H9 (cell line): Measurements from ENCODE around the gene NOS1AP. TPM values are rescaled to one million over a fixed set of nuclear protein-coding genes. Genes with fewer than 3 reads are reported as not detected.

Experiments
- DNase-seq: peaks from one replicate; pipeline ENCODE4 v3.0.0-alpha.2; 2017
- H2AFZ ChIP-seq: one replicate; pipeline ENCODE4 v1.6.1; 2013; ENCODE audit warnings: mild to moderate bottlenecking, low read length, control low read depth, moderate library complexity
- H2AK5ac ChIP-seq: 2 replicates; pipeline ENCODE4 v1.6.1; 2013; ENCODE audit warnings: low read length, control low read depth, mixed read lengths; ENCODE audit not compliant: insufficient read length
- H2BK120ac ChIP-seq: one replicate; pipeline ENCODE4 v1.6.1; 2013; ENCODE audit warnings: low read depth, mild to moderate bottlenecking, low read length, control low read depth, inconsistent platforms; ENCODE audit not compliant: poor library complexity, severe bottlenecking
- H2BK12ac ChIP-seq: 2 replicates; pipeline ENCODE4 v1.6.1; 2013; ENCODE audit warnings: low read length, control low read depth, mixed read lengths, low read depth; ENCODE audit not compliant: insufficient read length
- H2BK15ac ChIP-seq: 2 replicates; pipeline ENCODE4 v1.6.1; 2013; ENCODE audit warnings: low read depth, low read length, control low read depth
- H2BK20ac ChIP-seq: one replicate; pipeline ENCODE4 v1.6.1; 2013; ENCODE audit warnings: low read depth, mild to moderate bottlenecking, low read length, control low read depth, inconsistent platforms; ENCODE audit not compliant: poor library complexity, severe bottlenecking
- H2BK5ac ChIP-seq: 2 replicates; pipeline ENCODE4 v1.6.1; 2013; ENCODE audit warnings: low read length, control low read depth, mixed read lengths; ENCODE audit not compliant: insufficient read length
- H3K14ac ChIP-seq: 2 replicates; pipeline ENCODE4 v1.6.1; 2013; ENCODE audit warnings: low read length, control low read depth; ENCODE audit not compliant: insufficient read depth
- H3K18ac ChIP-seq: 2 replicates; pipeline ENCODE4 v1.6.1; 2013; ENCODE audit warnings: low read depth, mild to moderate bottlenecking, mixed read lengths, low read length, control low read depth; ENCODE audit not compliant: insufficient read length
- H3K23ac ChIP-seq: 2 replicates; pipeline ENCODE4 v1.6.1; 2013; ENCODE audit warnings: low read length, control low read depth, mixed read lengths, low read depth; ENCODE audit not compliant: insufficient read length
- H3K23me2 ChIP-seq: 2 replicates; pipeline ENCODE4 v1.6.1; 2013; ENCODE audit warnings: low read depth, mild to moderate bottlenecking, mixed read lengths, low read length, control low read depth; ENCODE audit not compliant: insufficient read length, poor library complexity, severe bottlenecking
- H3K27ac ChIP-seq: 2 replicates; pipeline ENCODE4 v1.5.1; 2013; ENCODE audit warnings: low read length, control low read depth, mixed read lengths, low read depth; ENCODE audit not compliant: insufficient read length
- H3K27me3 ChIP-seq: 2 replicates; pipeline ENCODE4 v1.6.1; 2013; ENCODE audit warnings: low read length, control low read depth, inconsistent platforms; ENCODE audit not compliant: insufficient read depth
- H3K4ac ChIP-seq: 2 replicates; pipeline ENCODE4 v1.6.1; 2013; ENCODE audit warnings: low read depth, mild to moderate bottlenecking, control low read depth, inconsistent platforms, low read length, moderate library complexity
- H3K4me1 ChIP-seq: 2 replicates; pipeline ENCODE4 v1.6.1; 2013; ENCODE audit warnings: low read length, control low read depth, inconsistent platforms; ENCODE audit not compliant: insufficient read depth
- H3K4me2 ChIP-seq: 2 replicates; pipeline ENCODE4 v1.6.1; 2013; ENCODE audit warnings: low read length, control low read depth, mixed read lengths; ENCODE audit not compliant: insufficient read length, insufficient read depth
- H3K56ac ChIP-seq: 2 replicates; pipeline ENCODE4 v1.6.1; 2013; ENCODE audit warnings: low read depth, mild to moderate bottlenecking, mixed read lengths, low read length, control low read depth; ENCODE audit not compliant: insufficient read length
- H3K79me1 ChIP-seq: 2 replicates; pipeline ENCODE4 v1.6.1; 2013; ENCODE audit warnings: low read depth, mild to moderate bottlenecking, moderate library complexity, low read length, control low read depth, inconsistent platforms; ENCODE audit not compliant: insufficient read depth, poor library complexity, severe bottlenecking
- H3K79me2 ChIP-seq: 2 replicates; pipeline ENCODE4 v1.6.1; 2013; ENCODE audit warnings: low read length, control low read depth, inconsistent platforms; ENCODE audit not compliant: insufficient read depth
- H3K9ac ChIP-seq: 2 replicates; pipeline ENCODE4 v1.6.1; 2013; ENCODE audit warnings: low read length, control low read depth, mixed read lengths; ENCODE audit not compliant: insufficient read length; ENCODE audit errors: extremely low read depth
- H3K9me3 ChIP-seq: one replicate; pipeline ENCODE4 v1.6.1; 2013; ENCODE audit warnings: low read depth, low read length, inconsistent platforms; ENCODE audit not compliant: control insufficient read depth
- H3T11ph ChIP-seq: one replicate; pipeline ENCODE4 v1.6.1; 2013; ENCODE audit warnings: mild to moderate bottlenecking, low read length, control low read depth, inconsistent platforms
- H4K20me1 ChIP-seq: one replicate; pipeline ENCODE4 v1.6.1; 2013; ENCODE audit not compliant: control insufficient read depth, insufficient read length, insufficient read depth
- H4K5ac ChIP-seq: 2 replicates; pipeline ENCODE4 v1.6.1; 2013; ENCODE audit warnings: low read depth, mild to moderate bottlenecking, mixed read lengths, low read length, control low read depth; ENCODE audit not compliant: insufficient read length
- H4K8ac ChIP-seq: replicated peaks from 2 replicates; pipeline ENCODE4 v1.6.1; 2013; ENCODE audit warnings: low read length, control low read depth, mixed read lengths, low read depth; ENCODE audit not compliant: insufficient read length
- H4K91ac ChIP-seq: 2 replicates; pipeline ENCODE4 v1.6.1; 2013; ENCODE audit warnings: low read depth, mild to moderate bottlenecking, moderate library complexity, mixed read lengths, low read length, control low read depth; ENCODE audit not compliant: insufficient read length
- H3K27ac Mint-ChIP-seq, 3 experiments: 2 replicates in 2 of 3; 3 replicates in 1 of 3; pipeline ENCODE4 v1.8.0; 2020 to 2021; ENCODE audit warnings: mixed read lengths in 3 of 3, mild to moderate bottlenecking in 1 of 3, moderate library complexity in 1 of 3
- H3K27me3 Mint-ChIP-seq: 2 replicates; pipeline ENCODE4 v1.8.0; 2021; ENCODE audit warnings: low read depth, mild to moderate bottlenecking, moderate library complexity, mixed read lengths
- H3K36me3 Mint-ChIP-seq, 3 experiments: 2 replicates in 2 of 3; 3 replicates in 1 of 3; pipeline ENCODE4 v1.8.0; 2020 to 2021; ENCODE audit warnings: low read depth in 3 of 3, mixed read lengths in 3 of 3; ENCODE audit not compliant: insufficient read depth in 1 of 3
- H3K4me1 Mint-ChIP-seq, 2 experiments: 2 replicates each; pipeline ENCODE4 v1.8.0; 2020; ENCODE audit warnings: mixed read lengths in 2 of 2
- H3K4me3 Mint-ChIP-seq, 2 experiments: 2 replicates in 1 of 2; 3 replicates in 1 of 2; pipeline ENCODE4 v1.8.0; 2020 to 2021; ENCODE audit warnings: mild to moderate bottlenecking in 2 of 2, mixed read lengths in 2 of 2, moderate library complexity in 1 of 2
- H3K9me3 Mint-ChIP-seq, 2 experiments: 2 replicates in 1 of 2; 3 replicates in 1 of 2; pipeline ENCODE4 v1.8.0; 2020; ENCODE audit warnings: mild to moderate bottlenecking in 2 of 2, mixed read lengths in 2 of 2, moderate library complexity in 1 of 2
- WGBS: extraction: QIAGEN DNeasy Blood & Tissue Kit; methylation state at CpG from one replicate; pipeline ENCODE4 v1.1.7; 2013; ENCODE audit warnings: missing lambda C conversion rate, low lambda C conversion rate, mixed read lengths; ENCODE audit not compliant: insufficient read length; ENCODE audit errors: extremely low coverage; 5-methylcytosine and 5-hydroxymethylcytosine counted together
- total RNA-seq: library from RNA; stranded (reverse); gene quantifications from 2 replicates; pipeline ENCODE4 v1.2.1, GENCODE V29; 2021
- TF ChIP-seq, protein P1 (sequence below): fragments of 200-600 bp; sonication (generic); conservative IDR thresholded peaks from 3 replicates; pipeline ENCODE4 v1.8.0; 2021; ENCODE audit warnings: antibody characterized with exemption, mild to moderate bottlenecking

Gene NOS1AP
- total RNA-seq, 1 experiment from 2014 or later, result 8.4 TPM

GRCh38 chr1:162370161-162370560 lies 300.7 kb downstream of the NOS1AP start:
- no peak overlapping the region for H3K4me3 Mint-ChIP-seq
- Histone ChIP-seq H3T11ph (no peak overlapping the region), H2BK15ac (no peak overlapping the region), H2BK5ac (no peak overlapping the region), H3K79me1 (no peaks in the 10 kb centered on the region), H3K14ac (no peak overlapping the region), H3K4me2 (no peak overlapping the region), H3K79me2 (no peaks in the 10 kb centered on the region), H3K4me1 (no peaks in the 10 kb centered on the region), H3K23me2 (no peaks in the 10 kb centered on the region), H2AFZ (no peak overlapping the region), H3K23ac (no peak overlapping the region), H4K5ac (no peak overlapping the region), H3K18ac (no peak overlapping the region), H3K4ac (no peak overlapping the region), H4K20me1 (no peaks in the 10 kb centered on the region), H2AK5ac (no peak overlapping the region), H2BK12ac (no peak overlapping the region), H4K91ac (no peak overlapping the region), H3K27me3 (no peaks in the 10 kb centered on the region), H3K56ac (no peak overlapping the region), H2BK120ac (no peak overlapping the region), H3K9me3 (no peaks in the 10 kb centered on the region), H3K27ac (no peak overlapping the region), H2BK20ac (no peak overlapping the region), H3K9ac (no peak overlapping the region), H4K8ac (no peak overlapping the region)
- no CpG with 5 or more reads among the region's 1 CpG for WGBS
- no peaks in the 10 kb centered on the region for H3K27me3 Mint-ChIP-seq
- no peak overlapping the region for H3K27ac Mint-ChIP-seq
- TF ChIP-seq, protein P1, sequence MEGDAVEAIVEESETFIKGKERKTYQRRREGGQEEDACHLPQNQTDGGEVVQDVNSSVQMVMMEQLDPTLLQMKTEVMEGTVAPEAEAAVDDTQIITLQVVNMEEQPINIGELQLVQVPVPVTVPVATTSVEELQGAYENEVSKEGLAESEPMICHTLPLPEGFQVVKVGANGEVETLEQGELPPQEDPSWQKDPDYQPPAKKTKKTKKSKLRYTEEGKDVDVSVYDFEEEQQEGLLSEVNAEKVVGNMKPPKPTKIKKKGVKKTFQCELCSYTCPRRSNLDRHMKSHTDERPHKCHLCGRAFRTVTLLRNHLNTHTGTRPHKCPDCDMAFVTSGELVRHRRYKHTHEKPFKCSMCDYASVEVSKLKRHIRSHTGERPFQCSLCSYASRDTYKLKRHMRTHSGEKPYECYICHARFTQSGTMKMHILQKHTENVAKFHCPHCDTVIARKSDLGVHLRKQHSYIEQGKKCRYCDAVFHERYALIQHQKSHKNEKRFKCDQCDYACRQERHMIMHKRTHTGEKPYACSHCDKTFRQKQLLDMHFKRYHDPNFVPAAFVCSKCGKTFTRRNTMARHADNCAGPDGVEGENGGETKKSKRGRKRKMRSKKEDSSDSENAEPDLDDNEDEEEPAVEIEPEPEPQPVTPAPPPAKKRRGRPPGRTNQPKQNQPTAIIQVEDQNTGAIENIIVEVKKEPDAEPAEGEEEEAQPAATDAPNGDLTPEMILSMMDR, result no peak
- DNase-seq, result no peak
- no peaks in the 10 kb centered on the region for H3K9me3 Mint-ChIP-seq
- peaks cover 2 to 10% (median 3%) of the 10 kb centered on the region in 3 experiments; a peak in 4 of 7 replicates for H3K36me3 Mint-ChIP-seq
- no peaks in the 10 kb centered on the region for H3K4me1 Mint-ChIP-seq
